HG03025 (cell line): ENCODE measurements around the gene MYO16.

Experiments used
- ATAC-seq: cut with Tn5 transposase; IDR thresholded peaks from one replicate; pipeline ENCODE4 v1.9.1; 2021; ENCODE audit warnings: mild to moderate bottlenecking, moderate library complexity; ENCODE audit not compliant: unreplicated experiment, low FRiP score

Gene MYO16

GRCh38 chr13:108657519-108657918 is 28.1 kb downstream of the MYO16 start:
- ATAC-seq = no peak

DNA sequence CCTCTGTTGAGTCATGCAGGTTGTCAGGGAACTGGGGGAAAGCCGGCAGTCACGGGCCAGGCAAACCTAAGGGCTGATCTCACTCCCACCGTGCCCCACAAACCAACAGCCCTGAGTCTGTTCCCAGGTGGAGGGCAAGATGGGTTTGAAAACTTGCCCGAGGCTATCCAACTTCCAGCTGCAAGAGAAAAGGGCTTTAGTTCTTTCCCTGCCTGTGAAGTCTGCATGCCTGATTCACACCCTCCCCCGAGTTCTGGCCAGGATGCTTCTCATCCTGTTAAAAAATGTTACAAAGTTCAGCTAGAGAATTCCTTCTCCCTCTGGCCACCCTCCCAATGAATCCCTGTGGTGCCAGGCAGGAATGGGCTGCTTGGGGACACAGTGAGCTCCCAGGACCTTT is 33.1 kb downstream of the MYO16 start:
- ATAC-seq = no peak

DNA sequence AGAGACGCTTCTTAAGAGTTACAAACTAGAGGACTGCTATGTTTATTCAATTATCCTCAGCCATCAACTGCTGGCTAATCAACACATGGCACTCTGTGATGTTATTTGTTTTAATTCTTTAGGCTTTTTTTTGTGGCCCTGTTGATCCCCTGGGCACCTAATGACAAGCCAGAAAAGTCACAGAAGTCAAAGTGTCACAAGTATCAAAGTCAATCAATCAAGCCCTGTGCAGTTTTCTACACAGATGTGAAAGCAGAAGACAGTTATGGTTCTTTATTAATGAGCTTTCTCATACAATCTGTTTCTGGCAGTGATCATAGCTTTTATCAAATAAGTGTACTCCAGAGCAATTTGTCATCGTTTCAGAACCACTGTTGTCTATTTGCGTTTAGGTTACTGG is 34.3 kb downstream of the MYO16 start:
- ATAC-seq = no peak

DNA sequence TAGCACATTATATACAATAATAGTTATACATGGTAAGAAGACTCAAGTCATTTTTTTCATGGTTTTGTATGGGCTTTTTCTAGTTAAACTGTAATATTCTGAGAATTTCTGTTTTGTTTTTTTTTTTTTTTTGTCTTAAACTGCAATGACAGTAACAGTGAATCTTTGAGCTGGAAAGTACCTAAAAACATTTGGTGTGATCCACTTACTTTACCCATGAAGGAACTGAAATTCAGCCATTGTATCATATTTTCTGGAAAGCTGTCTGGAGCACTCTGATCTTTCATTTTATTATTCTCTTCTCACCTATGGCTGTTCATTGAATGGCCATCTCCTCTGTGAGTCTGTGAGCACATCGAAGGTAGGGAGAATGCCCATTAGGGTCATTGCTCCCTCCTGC is 37.8 kb downstream of the MYO16 start:
- ATAC-seq = no peak

- no peak for ATAC-seq
Observed at GRCh38 chr13:108669381-108669780, 40.0 kb downstream of the MYO16 start.

DNA sequence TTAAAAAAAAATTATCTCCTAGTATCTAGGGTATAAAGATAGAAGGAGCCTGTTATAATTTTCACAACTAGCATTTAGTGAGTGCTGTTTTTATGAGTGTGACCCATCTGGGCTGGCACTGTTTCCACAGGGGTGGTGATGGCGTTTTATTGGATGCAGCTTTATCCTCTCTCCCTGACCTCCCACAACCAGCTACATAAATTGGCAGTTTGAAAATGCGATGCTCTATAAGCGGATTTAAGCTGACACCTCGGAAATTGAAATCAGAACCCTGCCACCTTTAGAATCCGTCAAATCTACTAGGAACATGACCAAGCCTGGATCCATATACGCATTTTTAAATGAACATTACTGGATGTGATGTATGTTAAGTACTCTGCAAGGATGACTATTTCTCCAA is 44.9 kb downstream of the MYO16 start:
- ATAC-seq = no peak

DNA sequence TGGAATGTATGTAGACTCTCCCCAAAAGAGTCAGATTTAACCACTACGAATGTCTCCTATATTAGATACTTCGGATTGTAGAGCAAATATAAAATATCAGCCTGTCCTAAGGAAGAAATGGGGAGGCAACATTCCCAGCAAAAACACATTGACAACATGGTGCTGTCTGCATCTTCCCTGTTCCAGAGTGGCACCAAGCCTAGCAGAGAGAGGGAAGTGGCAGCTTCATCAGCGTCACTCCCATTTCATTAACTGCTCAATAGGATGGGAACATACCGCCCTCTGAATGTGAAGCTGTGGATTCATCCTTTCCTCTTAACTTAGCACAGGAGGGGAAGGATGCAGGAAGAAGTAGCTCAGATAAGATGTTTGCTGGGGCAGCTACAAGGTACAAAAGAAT is 45.4 kb downstream of the MYO16 start:
- ATAC-seq = no peak

- ATAC-seq = no peak
Observed at GRCh38 chr13:108676620-108677019, 47.2 kb downstream of the MYO16 start.

- no peak for ATAC-seq
Observed at GRCh38 chr13:108677806-108678205, 48.4 kb downstream of the MYO16 start.

GRCh38 chr13:108680011-108680410 is 50.6 kb downstream of the MYO16 start:
- no peak for ATAC-seq

- ATAC-seq = no peak
Observed at GRCh38 chr13:108681986-108682575, 52.7 kb downstream of the MYO16 start.

DNA sequence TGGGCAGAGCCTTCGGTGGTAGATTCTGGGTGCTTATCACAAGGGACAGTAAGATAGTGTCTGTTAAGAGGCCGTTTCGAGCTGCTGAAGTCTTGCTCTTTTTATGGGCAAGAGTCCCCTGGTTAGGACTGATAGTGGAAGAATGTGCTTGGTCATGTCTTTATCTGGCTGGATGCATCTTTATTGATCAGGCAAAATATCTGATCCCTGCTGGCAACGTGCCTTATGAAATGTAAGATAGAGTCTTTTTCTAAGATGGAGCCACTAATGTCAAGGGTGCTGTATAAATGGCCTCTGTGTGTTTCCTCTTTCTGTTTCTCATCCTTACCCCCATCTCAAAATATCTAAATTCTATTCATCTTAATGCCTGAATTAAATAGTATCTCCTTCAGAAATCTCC is 53.3 kb downstream of the MYO16 start:
- no peak for ATAC-seq

- no peak for ATAC-seq
Observed at GRCh38 chr13:108686027-108686426, 56.6 kb downstream of the MYO16 start.

- no peak for ATAC-seq
Observed at GRCh38 chr13:108690726-108691125, 61.3 kb downstream of the MYO16 start.

DNA sequence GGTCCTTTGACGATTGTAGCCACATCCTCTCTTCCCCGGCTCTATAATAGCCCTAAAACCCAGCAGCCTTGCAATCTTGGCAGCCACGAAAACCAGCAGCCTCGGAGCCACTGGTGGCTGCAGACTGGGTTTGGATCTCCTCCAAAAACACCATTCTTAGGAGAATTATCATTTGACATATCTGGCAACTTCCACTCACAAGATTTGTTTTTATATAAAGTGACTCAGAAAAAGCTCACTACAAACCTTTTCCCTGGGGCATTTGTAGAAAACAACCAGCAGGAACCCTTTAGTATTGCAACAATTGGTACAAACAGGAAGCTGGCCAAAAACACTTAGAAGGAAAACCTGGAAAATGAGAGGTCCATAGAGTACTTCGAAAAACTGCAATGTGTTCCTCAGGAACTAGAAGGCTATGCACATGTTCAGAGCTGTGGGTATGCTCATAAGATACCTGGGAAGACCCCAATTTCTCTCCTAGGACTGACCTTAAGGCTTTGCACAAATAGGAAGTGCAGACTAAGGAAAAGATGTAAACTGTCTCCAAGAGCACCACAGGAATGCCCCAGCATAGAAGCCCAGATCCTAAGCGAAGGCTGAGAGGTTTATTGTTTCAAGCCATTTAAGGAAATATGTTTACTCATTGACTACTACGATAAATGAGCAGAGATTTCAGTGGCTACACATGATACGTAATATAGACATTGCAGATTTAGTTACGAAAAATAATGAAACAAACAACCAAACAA is 71.2 kb downstream of the MYO16 start:
- no peak for ATAC-seq

DNA sequence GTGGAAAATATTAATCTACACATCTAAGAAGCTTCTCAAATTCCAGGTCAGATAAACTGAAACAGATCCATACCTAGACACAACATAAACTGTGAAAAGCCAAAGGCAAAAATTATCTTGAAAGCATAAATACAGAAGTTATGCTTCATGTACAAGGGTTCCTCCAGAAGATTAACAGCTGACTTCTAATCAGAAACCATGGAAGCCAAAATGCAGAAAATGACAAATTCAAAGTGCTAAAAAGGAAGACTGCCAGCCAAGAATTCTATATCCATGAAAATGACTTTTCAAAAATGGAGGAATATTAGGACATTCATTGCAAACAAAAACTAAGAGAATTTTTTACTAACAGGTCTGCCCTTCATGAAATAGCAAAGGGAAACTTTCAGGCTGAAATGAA is 72.8 kb downstream of the MYO16 start:
- ATAC-seq = no peak

GRCh38 chr13:108705031-108705430 is 75.6 kb downstream of the MYO16 start:
- ATAC-seq = no peak

- no peak for ATAC-seq
Observed at GRCh38 chr13:108707584-108707983, 78.2 kb downstream of the MYO16 start.

GRCh38 chr13:108708921-108709320 is 79.5 kb downstream of the MYO16 start:
- no peak for ATAC-seq

GRCh38 chr13:108711386-108711785 is 82.0 kb downstream of the MYO16 start:
- ATAC-seq = no peak

GRCh38 chr13:108725471-108725870 is 96.1 kb downstream of the MYO16 start:
- no peak for ATAC-seq

GRCh38 chr13:108728370-108728769 is 99.0 kb downstream of the MYO16 start:
- no peak for ATAC-seq
